Measurements from ENCODE around the gene KRTAP10-3.
"Not testable (repeated sequence)": the region's sequence is repeated elsewhere in the genome, so short reads cannot be mapped to it uniquely, and the experiment has no call there.

- TF ChIP-seq CTCF, POLR2A (IDR thresholded peaks at IDR 0.05): not testable (repeated sequence)
Measured at GRCh38 chr21:44591801-44592130, 33.2 kb upstream of the KRTAP10-3 start.

Data from heart left ventricle (tissue), 13 donors.